Spleen (tissue), 7 donors: ENCODE data around the gene FGF21.

Experiments used
- CTCF ChIP-seq, 11 experiments: fragments of 200-600 bp in 7 of 11; fragments of 450-650 bp in 4 of 11; sonication (generic) in 4 of 11; IDR thresholded peaks in 8 of 11; conservative IDR thresholded peaks in 3 of 11; 1 replicate in 7 of 11; 2 replicates in 4 of 11; pipeline versions ENCODE4 v1.4.0 to v1.8.0; 2016 to 2021; ENCODE audit warnings: antibody characterized with exemption in 11 of 11, inconsistent platforms in 4 of 11, mild to moderate bottlenecking in 1 of 11
- POLR2A ChIP-seq, 3 donors: fragments of 450-650 bp; IDR thresholded peaks; one replicate each; pipeline ENCODE4 v1.5.1; 2017; ENCODE audit warnings: antibody characterized with exemption in 3 of 3, mild to moderate bottlenecking in 1 of 3
- POLR2AphosphoS5 ChIP-seq, 3 donors: sonication (generic); formaldehyde crosslinking; IDR thresholded peaks; one replicate each; pipeline ENCODE4 v1.5.1; 2017; ENCODE audit warnings: antibody characterized with exemption in 3 of 3
- donor health status: DM: no; HTN: no; CAD: no; lungs with moderate emphysema.
- donor health status: DM: no; HTN: no; CAD: no.
- donor health status: DM: no; HTN: no; CAD: no.

GRCh38 chr19:48722196-48722708 lies 33.1 kb upstream of the FGF21 start:
- TF ChIP-seq CTCF (IDR thresholded peaks at IDR 0.05 in 8 of 11, conservative IDR thresholded peaks at IDR 0.05 in 3 of 11) (no peak), POLR2A (IDR thresholded peaks at IDR 0.05) (no peak), POLR2AphosphoS5 (IDR thresholded peaks at IDR 0.05) (no peak)
